GM12878 (cell line): Measurements from ENCODE around the gene ZNF410. TPM values are rescaled to one million over a fixed set of nuclear protein-coding genes. Genes with fewer than 3 reads are reported as not detected.

Experiments
- ATAC-seq: fragments of 200-7000 bp; cut with Tn5 transposase; 3 replicates; pipeline ENCODE4 v1.9.1; 2020; ENCODE audit warnings: mild to moderate bottlenecking, moderate library complexity
- BruUV-seq: library from RNA; stranded (reverse); fragments of 400-500 nt; replicated peaks from 2 replicates; lab custom pipeline; 2021; lab: Mats Ljungman, UMichigan
- CTCF ChIA-PET: fragments of 300-600 bp; sonication (Branson Sonifier 250); formaldehyde crosslinking; extraction: SDS; loops from one replicate; lab custom pipeline; 2021; ENCODE audit warnings: inconsistent platforms; lab: Yijun Ruan, JAX
- POLR2A ChIA-PET: fragments of 350-600 bp; formaldehyde crosslinking; extraction: SDS; loops from one replicate; lab custom pipeline; 2021; ENCODE audit warnings: inconsistent platforms; lab: Charles Lee
- RAD21 ChIA-PET: fragments of 300-600 bp; sonication (Branson Sonifier 250); formaldehyde crosslinking; loops from one replicate; lab custom pipeline; 2023; ENCODE audit warnings: antibody characterized with exemption; ENCODE audit not compliant: unreplicated experiment; lab: Charles Lee
- SMC1A ChIA-PET: fragments of 300-600 bp; sonication (Branson Sonifier 250); formaldehyde crosslinking; loops from one replicate; lab custom pipeline; 2023; ENCODE audit not compliant: unreplicated experiment, uncharacterized antibody; lab: Charles Lee
- DNase-seq: peaks from one replicate; pipeline ENCODE4 v3.0.0-alpha.2; 2011; ENCODE audit warnings: low read depth, low spot score
- FAIRE-seq: peaks from 3 replicates; lab custom pipeline; 2011; peaks lifted over from hg19 to GRCh38; lab: Jason Lieb, UNC
- H2AFZ ChIP-seq: 2 replicates; pipeline ENCODE4 v1.6.0; 2011; ENCODE audit warnings: low read depth, low read length, control low read depth; ENCODE audit not compliant: control insufficient read depth
- H3K27ac ChIP-seq: 2 replicates; pipeline ENCODE4 v1.5.1; 2011; ENCODE audit warnings: control low read depth; ENCODE audit not compliant: control insufficient read depth, insufficient read depth
- H3K27me3 ChIP-seq, 2 experiments: replicated peaks in 1 of 2; 2 replicates each; pipeline versions ENCODE4 v1.6.0 to v1.6.1; 2011; ENCODE audit warnings: low read length in 1 of 2; ENCODE audit not compliant: control insufficient read depth in 2 of 2, insufficient read depth in 2 of 2
- H3K36me3 ChIP-seq, 2 experiments: 2 replicates each; pipeline ENCODE4 v1.5.1; 2011; ENCODE audit warnings: low read length in 1 of 2; ENCODE audit not compliant: control insufficient read depth in 2 of 2, insufficient read depth in 2 of 2
- H3K4me1 ChIP-seq: 2 replicates; pipeline ENCODE4 v1.6.1; 2011; ENCODE audit warnings: mild to moderate bottlenecking, low read length, moderate library complexity, mixed read lengths; ENCODE audit not compliant: control insufficient read depth, insufficient read depth
- H3K4me2 ChIP-seq: 2 replicates; pipeline ENCODE4 v1.6.0; 2011; ENCODE audit warnings: control low read depth; ENCODE audit not compliant: control insufficient read depth, insufficient read depth
- H3K4me3 ChIP-seq: fragments of 200-600 bp; sonication (generic); 2 replicates; pipeline ENCODE4 v1.5.1; 2016
- H3K79me2 ChIP-seq: 2 replicates; pipeline ENCODE4 v1.6.0; 2011; ENCODE audit warnings: low read length; ENCODE audit not compliant: control insufficient read depth, insufficient read depth
- H3K9ac ChIP-seq: 2 replicates; pipeline ENCODE4 v1.8.0; 2011; ENCODE audit warnings: low read length, control low read depth, mixed read lengths; ENCODE audit not compliant: control insufficient read depth, insufficient read depth
- H3K9me3 ChIP-seq: replicated peaks from 3 replicates; pipeline ENCODE4 v1.5.1; 2011; ENCODE audit warnings: mild to moderate bottlenecking, low read length; ENCODE audit not compliant: control insufficient read depth, insufficient read depth
- H4K20me1 ChIP-seq: 2 replicates; pipeline ENCODE4 v1.6.0; 2011; ENCODE audit not compliant: control insufficient read depth, insufficient read depth
- ASH2L ChIP-seq: fragments of 300-600, 200-600 bp; sonication (generic); IDR thresholded peaks from 2 replicates; pipeline ENCODE4 v1.6.1; 2017; ENCODE audit warnings: low read depth, mild to moderate bottlenecking, borderline replicate concordance
- CREM ChIP-seq: IDR thresholded peaks from 2 replicates; pipeline ENCODE4 v1.6.1; 2014; ENCODE audit warnings: antibody characterized with exemption, low read depth
- IKZF2 ChIP-seq, 2 experiments: fragments of 450-650 bp; IDR thresholded peaks; 2 replicates each; pipeline ENCODE4 v1.6.1; 2017; ENCODE audit warnings: mild to moderate bottlenecking in 2 of 2, moderate library complexity in 2 of 2
- JUND ChIP-seq: IDR thresholded peaks from 2 replicates; pipeline ENCODE4 v1.6.1; 2012; ENCODE audit warnings: low read depth, mild to moderate bottlenecking, low read length, improper control_type of control experiment, moderate library complexity
- SREBF2 ChIP-seq: IDR thresholded peaks from 2 replicates; pipeline ENCODE4 v1.6.1; 2012; ENCODE audit warnings: mild to moderate bottlenecking, low read length
- SRF ChIP-seq, 2 experiments: IDR thresholded peaks; 2 replicates each; pipeline ENCODE4 v1.6.1; 2011; ENCODE audit warnings: low read depth in 2 of 2, low read length in 2 of 2, mild to moderate bottlenecking in 1 of 2, moderate library complexity in 1 of 2
- TCF12 ChIP-seq: IDR thresholded peaks from 2 replicates; pipeline ENCODE4 v1.6.1; 2011; ENCODE audit warnings: low read depth, mild to moderate bottlenecking, low read length
- ZBED1 ChIP-seq: IDR thresholded peaks from 2 replicates; pipeline ENCODE4 v1.6.1; 2016; ENCODE audit warnings: borderline replicate concordance
- ZNF207 ChIP-seq: fragments of 450-650 bp; IDR thresholded peaks from 2 replicates; pipeline ENCODE4 v1.6.1; 2014; ENCODE audit warnings: antibody characterized with exemption, mild to moderate bottlenecking, borderline replicate concordance
- ZNF384 ChIP-seq: IDR thresholded peaks from 2 replicates; pipeline ENCODE4 v1.6.1; 2012; ENCODE audit warnings: low read depth, mild to moderate bottlenecking, low read length, improper control_type of control experiment, borderline replicate concordance
- WGBS: methylation state at CpG from one replicate; pipeline ENCODE4 v1.1.6; 2016; ENCODE audit warnings: low lambda C conversion rate; ENCODE audit not compliant: insufficient replicate concordance, insufficient coverage; ENCODE audit errors: missing lambda C conversion rate; 5-methylcytosine and 5-hydroxymethylcytosine counted together
- in situ Hi-C: fragments of 300-500 bp; cut with MboI; formaldehyde crosslinking; loops from 9 replicates; pipeline ENCODE4 v1.14.3; 2018; ENCODE audit warnings: mixed read lengths
- intact Hi-C: fragments of 100-400 bp; cut with micrococcal nuclease; formaldehyde crosslinking; loops from one replicate; pipeline ENCODE4 v1.14.2; 2022; ENCODE audit not compliant: unreplicated experiment
- polyA plus RNA-seq, 11 experiments: library from polyadenylated mRNA; depleted of rRNA in 4 of 11; unstranded in 6 of 11; stranded (reverse) in 5 of 11; fragments of >200 nt; fragmentation: Nextera tagmentation in 4 of 11; fragmentation: Illumina TruSeq in 1 of 11; extraction: Ambion mirVana in 4 of 11; extraction: Trizol in 1 of 11; gene quantifications; 1 replicate in 1 of 11; 2 replicates in 10 of 11; pipeline versions ENCODE4 v1.2.1 to v1.2.3, GENCODE V29; 2011 to 2016; ENCODE audit warnings: inconsistent platforms in 2 of 11, missing spikeins in 2 of 11, low read depth in 1 of 11
- total RNA-seq, 4 experiments: library from RNA; depleted of rRNA in 3 of 4; stranded (reverse); fragments of >200 nt in 3 of 4; fragmentation: Illumina TruSeq in 1 of 4; extraction: Trizol in 1 of 4; gene quantifications; 2 replicates each; pipeline versions ENCODE4 v1.2.1 to v1.2.3, GENCODE V29; 2013 to 2021
- TF ChIP-seq, protein P1 (sequence below): IDR thresholded peaks from 2 replicates; pipeline ENCODE4 v1.6.1; 2012; ENCODE audit warnings: mild to moderate bottlenecking, low read depth, low read length
- TF ChIP-seq, protein P2 (sequence below), 3 experiments: IDR thresholded peaks in 2 of 3; conservative IDR thresholded peaks in 1 of 3; 2 replicates each; pipeline ENCODE4 v1.5.1; 2011; ENCODE audit warnings: low read depth in 3 of 3, low read length in 3 of 3, mild to moderate bottlenecking in 3 of 3, control low read depth in 2 of 3, moderate library complexity in 2 of 3, inconsistent platforms in 1 of 3, mixed read lengths in 1 of 3; ENCODE audit not compliant: control insufficient read depth in 2 of 3, insufficient read depth in 1 of 3; ENCODE audit errors: extremely low read depth in 1 of 3
- TF ChIP-seq, protein P3 (sequence below): fragments of 450-650 bp; IDR thresholded peaks from 2 replicates; pipeline ENCODE4 v1.6.1; 2017; ENCODE audit warnings: mild to moderate bottlenecking, moderate library complexity

ZNF410 gene
- total and polyA plus RNA-seq, 10 of the 15 experiments (the other 5 are each of a cell fraction or from before 2014, with no cell fraction given): 31.2 to 56.6 (median 47.7) TPM

DNA sequence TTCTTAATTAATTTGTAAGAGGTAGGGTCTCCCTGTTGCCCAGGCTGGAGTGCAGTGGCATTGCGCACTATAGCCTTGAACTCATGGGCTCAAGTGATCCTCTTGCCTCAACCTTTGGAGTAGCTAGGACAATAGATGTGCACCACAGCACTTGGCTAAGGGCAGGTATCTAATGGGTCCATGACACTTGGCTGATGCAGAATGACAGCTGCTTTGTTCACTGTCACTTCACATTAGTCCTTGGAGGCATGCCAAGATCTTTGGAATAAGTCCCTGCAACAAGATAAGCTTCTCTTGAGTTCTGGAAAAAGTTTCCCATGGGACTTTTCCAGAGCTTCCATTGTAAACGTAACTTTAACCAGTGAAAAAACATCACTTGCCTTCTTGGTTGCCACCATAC, 86.8 kb downstream of the ZNF410 start:
- Histone ChIP-seq H3K9me3 (no peaks in the 10 kb centered on the region), H4K20me1 (no peaks in the 10 kb centered on the region; the same call in 1 of the 2 replicates), H3K79me2 (no peaks in the 10 kb centered on the region), H3K9ac (no peak overlapping the region), H3K4me3 (no peak overlapping the region), H3K27me3 (no peaks in the 10 kb centered on the region), H2AFZ (no peak overlapping the region), H3K4me1 (no peaks in the 10 kb centered on the region), H3K36me3 (peaks cover 4 to 14% of the 10 kb centered on the region in 2 experiments; a peak in 3 of 4 replicates), H3K27ac (no peak overlapping the region), H3K4me2 (no peak overlapping the region)
- ATAC-seq: no peak
- RAD21 ChIA-PET: no interaction called here
- WGBS: 69% methylated on average over 2 of the region's 2 CpGs
- BruUV-seq: no TSS peak
- POLR2A ChIA-PET: no interaction called here
- SMC1A ChIA-PET: interaction anchor here (1.0 kb wide), 1 partner anchor 58 kb away, joined by 3 read pairs; no protein-coding TSS in a partner anchor
- CTCF ChIA-PET: no interaction called here
- no peak for DNase-seq
- no peak for FAIRE-seq
- intact Hi-C loops (no loop called here), in situ Hi-C loops (no loop called here)
- TF ChIP-seq, protein P1, sequence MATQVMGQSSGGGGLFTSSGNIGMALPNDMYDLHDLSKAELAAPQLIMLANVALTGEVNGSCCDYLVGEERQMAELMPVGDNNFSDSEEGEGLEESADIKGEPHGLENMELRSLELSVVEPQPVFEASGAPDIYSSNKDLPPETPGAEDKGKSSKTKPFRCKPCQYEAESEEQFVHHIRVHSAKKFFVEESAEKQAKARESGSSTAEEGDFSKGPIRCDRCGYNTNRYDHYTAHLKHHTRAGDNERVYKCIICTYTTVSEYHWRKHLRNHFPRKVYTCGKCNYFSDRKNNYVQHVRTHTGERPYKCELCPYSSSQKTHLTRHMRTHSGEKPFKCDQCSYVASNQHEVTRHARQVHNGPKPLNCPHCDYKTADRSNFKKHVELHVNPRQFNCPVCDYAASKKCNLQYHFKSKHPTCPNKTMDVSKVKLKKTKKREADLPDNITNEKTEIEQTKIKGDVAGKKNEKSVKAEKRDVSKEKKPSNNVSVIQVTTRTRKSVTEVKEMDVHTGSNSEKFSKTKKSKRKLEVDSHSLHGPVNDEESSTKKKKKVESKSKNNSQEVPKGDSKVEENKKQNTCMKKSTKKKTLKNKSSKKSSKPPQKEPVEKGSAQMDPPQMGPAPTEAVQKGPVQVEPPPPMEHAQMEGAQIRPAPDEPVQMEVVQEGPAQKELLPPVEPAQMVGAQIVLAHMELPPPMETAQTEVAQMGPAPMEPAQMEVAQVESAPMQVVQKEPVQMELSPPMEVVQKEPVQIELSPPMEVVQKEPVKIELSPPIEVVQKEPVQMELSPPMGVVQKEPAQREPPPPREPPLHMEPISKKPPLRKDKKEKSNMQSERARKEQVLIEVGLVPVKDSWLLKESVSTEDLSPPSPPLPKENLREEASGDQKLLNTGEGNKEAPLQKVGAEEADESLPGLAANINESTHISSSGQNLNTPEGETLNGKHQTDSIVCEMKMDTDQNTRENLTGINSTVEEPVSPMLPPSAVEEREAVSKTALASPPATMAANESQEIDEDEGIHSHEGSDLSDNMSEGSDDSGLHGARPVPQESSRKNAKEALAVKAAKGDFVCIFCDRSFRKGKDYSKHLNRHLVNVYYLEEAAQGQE: no peak
- TF ChIP-seq, protein P2, sequence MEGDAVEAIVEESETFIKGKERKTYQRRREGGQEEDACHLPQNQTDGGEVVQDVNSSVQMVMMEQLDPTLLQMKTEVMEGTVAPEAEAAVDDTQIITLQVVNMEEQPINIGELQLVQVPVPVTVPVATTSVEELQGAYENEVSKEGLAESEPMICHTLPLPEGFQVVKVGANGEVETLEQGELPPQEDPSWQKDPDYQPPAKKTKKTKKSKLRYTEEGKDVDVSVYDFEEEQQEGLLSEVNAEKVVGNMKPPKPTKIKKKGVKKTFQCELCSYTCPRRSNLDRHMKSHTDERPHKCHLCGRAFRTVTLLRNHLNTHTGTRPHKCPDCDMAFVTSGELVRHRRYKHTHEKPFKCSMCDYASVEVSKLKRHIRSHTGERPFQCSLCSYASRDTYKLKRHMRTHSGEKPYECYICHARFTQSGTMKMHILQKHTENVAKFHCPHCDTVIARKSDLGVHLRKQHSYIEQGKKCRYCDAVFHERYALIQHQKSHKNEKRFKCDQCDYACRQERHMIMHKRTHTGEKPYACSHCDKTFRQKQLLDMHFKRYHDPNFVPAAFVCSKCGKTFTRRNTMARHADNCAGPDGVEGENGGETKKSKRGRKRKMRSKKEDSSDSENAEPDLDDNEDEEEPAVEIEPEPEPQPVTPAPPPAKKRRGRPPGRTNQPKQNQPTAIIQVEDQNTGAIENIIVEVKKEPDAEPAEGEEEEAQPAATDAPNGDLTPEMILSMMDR (IDR thresholded peaks at IDR 0.05 in 2 of 3, conservative IDR thresholded peaks at IDR 0.05 in 1 of 3; ENCODE audit: control insufficient read depth in 2 of 3, extremely low read depth in 1 of 3, insufficient read depth in 1 of 3, low read depth in 3 of 3, low read length in 3 of 3): no peak
- TF ChIP-seq SRF (IDR thresholded peaks at IDR 0.05; ENCODE audit: low read depth in 2 of 2, low read length in 2 of 2) (no peak), ZNF207 (no peak), TCF12 (no peak), CREM (no peak), ZNF384 (no peak), SREBF2 (no peak), ASH2L (no peak), IKZF2 (IDR thresholded peaks at IDR 0.05) (no peak), JUND (no peak), ZBED1 (no peak)
- TF ChIP-seq, protein P3, sequence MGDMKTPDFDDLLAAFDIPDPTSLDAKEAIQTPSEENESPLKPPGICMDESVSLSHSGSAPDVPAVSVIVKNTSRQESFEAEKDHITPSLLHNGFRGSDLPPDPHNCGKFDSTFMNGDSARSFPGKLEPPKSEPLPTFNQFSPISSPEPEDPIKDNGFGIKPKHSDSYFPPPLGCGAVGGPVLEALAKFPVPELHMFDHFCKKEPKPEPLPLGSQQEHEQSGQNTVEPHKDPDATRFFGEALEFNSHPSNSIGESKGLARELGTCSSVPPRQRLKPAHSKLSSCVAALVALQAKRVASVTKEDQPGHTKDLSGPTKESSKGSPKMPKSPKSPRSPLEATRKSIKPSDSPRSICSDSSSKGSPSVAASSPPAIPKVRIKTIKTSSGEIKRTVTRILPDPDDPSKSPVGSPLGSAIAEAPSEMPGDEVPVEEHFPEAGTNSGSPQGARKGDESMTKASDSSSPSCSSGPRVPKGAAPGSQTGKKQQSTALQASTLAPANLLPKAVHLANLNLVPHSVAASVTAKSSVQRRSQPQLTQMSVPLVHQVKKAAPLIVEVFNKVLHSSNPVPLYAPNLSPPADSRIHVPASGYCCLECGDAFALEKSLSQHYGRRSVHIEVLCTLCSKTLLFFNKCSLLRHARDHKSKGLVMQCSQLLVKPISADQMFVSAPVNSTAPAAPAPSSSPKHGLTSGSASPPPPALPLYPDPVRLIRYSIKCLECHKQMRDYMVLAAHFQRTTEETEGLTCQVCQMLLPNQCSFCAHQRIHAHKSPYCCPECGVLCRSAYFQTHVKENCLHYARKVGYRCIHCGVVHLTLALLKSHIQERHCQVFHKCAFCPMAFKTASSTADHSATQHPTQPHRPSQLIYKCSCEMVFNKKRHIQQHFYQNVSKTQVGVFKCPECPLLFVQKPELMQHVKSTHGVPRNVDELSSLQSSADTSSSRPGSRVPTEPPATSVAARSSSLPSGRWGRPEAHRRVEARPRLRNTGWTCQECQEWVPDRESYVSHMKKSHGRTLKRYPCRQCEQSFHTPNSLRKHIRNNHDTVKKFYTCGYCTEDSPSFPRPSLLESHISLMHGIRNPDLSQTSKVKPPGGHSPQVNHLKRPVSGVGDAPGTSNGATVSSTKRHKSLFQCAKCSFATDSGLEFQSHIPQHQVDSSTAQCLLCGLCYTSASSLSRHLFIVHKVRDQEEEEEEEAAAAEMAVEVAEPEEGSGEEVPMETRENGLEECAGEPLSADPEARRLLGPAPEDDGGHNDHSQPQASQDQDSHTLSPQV: no peak
